Activated T-helper 2 cell treated with anti-CD3 and anti-CD28 coated beads, Interferon-gamma antibody, Interleukin-2, Interleukin-4, amounts not matched to agents 10 μg/mL and 5 μg/mL and 100 μg/mL, durations not matched to agents 14 hours and 24 hours and 36 hours (primary cell): ENCODE measurements around the gene MATCAP1. TPM values are rescaled to one million over a fixed set of nuclear protein-coding genes. Genes with fewer than 3 reads are reported as not detected.
A peak's percentile ranks its signal among the peaks of the same experiment; 100 is the strongest.

Experiments used
- DNase-seq: peaks from one replicate; pipeline ENCODE4 v3.0.0; 2021; ENCODE audit warnings: low spot score
- H3K27ac Mint-ChIP-seq: one replicate; pipeline ENCODE4 v1.8.0; 2021; ENCODE audit warnings: mixed read lengths
- H3K27me3 Mint-ChIP-seq: one replicate; pipeline ENCODE4 v1.8.0; 2021; ENCODE audit warnings: low read depth, mixed read lengths
- H3K36me3 Mint-ChIP-seq: one replicate; pipeline ENCODE4 v1.8.0; 2021; ENCODE audit warnings: low read depth, mixed read lengths
- H3K4me1 Mint-ChIP-seq: one replicate; pipeline ENCODE4 v1.8.0; 2021; ENCODE audit warnings: low read depth, mixed read lengths
- H3K4me3 Mint-ChIP-seq: one replicate; pipeline ENCODE4 v1.8.0; 2021; ENCODE audit warnings: low read depth, mild to moderate bottlenecking, moderate library complexity, mixed read lengths
- H3K9me3 Mint-ChIP-seq: one replicate; pipeline ENCODE4 v1.8.0; 2021; ENCODE audit warnings: mixed read lengths
- intact Hi-C: fragments of 100-400 bp; cut with micrococcal nuclease; formaldehyde crosslinking; loops from one replicate; pipeline ENCODE4 v1.15.1; 2023
- total RNA-seq: library from RNA; stranded (reverse); gene quantifications from 2 replicates; pipeline ENCODE4 v1.2.3, GENCODE V29; 2022

Gene MATCAP1
- 57.1 and 59.5 TPM in 2 replicates for total RNA-seq

DNA sequence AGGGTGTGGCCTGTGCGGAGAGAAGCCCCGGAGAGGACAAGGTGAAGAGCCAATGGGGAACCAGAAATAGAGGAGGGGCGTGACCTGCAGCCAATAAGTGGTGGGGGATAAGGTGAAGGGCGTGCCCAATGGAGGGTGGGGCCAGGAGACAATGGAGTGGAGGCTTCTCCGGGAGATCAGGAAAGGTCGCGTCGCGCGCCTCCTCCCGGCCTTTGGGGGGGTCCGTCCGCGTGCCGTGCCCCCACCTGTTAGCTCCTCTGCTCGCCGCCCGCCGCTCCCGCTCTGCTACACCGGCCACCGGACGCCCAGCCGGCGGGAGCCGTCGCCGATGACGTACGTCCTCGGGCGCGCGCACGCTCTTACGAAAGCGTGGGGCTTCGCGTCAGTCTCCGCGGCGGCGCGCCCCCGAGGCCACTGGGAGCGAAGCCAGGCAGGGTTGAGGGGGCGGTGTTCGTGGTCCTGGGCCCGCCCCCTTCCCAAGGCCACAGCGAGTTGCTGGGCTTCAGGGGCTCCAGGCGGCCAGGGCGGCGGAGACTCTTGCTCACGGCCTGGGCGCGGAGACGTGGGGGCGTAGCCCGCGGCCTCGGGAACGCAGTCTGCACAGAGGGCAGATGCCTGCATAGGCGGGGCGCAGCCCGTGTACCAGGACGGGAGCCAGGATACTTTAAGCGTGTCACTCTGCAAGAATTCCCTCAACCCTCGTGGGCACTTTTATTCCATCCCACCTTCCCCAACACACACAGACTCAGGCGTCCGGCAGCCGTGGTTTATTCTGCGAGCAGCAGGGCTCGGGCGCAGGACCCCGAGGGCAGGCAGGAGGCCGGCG lies at the start of gene MATCAP1:
TSS of gene MATCAP1 (minus strand) at position 337 of the 826 bp plus-strand sequence. CDS start 3,353 bp downstream, outside the sequence.
- Mint-ChIP-seq H3K36me3 (peaks cover 2% of the 10 kb centered on the region), H3K4me1 (peaks cover 12% of the 10 kb centered on the region), H3K27me3 (peaks cover 7% of the 10 kb centered on the region), H3K9me3 (no peaks in the 10 kb centered on the region), H3K27ac (no peak within 1 kb of the TSS), H3K4me3 (peak within 1 kb of the TSS; percentile 70)
- peak; percentile 95 for DNase-seq
- intact Hi-C loops, result loop anchor here (2.0 to 10.0 kb wide), 7 partner anchors 13 to 237 kb away; partner anchors contain the start of genes FHOD1, NOL3, SLC9A5 and TMEM208

DNA sequence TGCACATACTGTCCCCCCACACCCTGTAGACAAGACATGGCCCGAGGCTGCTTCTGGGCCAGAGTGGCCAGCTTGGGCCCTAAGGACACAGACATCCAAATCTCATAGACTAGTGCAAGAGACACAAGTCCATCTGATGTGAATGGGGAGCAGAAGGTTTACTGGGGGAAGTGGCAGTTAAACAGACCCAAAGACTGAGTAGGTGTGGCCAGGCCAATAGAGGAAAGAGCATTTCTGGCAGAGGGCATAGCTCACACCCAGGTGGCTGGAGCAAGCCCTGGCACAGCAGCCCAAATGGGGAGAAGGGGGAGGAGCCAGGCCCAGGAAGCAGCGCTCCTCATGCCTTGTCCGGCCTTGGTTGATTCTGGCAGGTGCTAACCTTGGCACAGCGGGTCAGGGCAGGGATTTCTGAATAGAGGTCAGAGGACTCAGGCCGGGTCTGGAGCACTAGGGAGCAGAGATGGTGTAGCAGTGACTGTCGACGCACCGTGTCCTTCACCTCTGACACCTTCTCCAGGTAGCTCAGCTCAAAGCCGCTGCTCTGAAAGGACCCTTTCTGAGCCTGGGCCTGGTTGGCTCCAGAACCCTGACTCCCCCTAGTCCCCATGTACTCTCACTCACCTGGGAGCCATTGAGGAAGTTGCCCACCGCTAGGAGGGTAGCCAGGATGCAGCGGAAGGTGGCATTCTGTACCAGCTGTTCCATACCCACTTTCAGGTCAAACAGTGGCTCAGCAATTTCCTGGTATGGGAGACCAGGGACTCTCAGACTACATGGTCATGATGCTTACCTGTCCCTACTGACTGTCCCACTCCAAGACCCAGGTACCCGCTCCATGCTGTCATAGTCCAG lies 47.3 kb upstream of the MATCAP1 start:
- DNase-seq, result no peak
- no peak overlapping the region for H3K27ac Mint-ChIP-seq
- H3K4me1 Mint-ChIP-seq, result peaks cover 18% of the 10 kb centered on the region
- H3K4me3 Mint-ChIP-seq, result no peak overlapping the region
- peaks cover 74% of the 10 kb centered on the region for H3K36me3 Mint-ChIP-seq
- H3K9me3 Mint-ChIP-seq, result no peaks in the 10 kb centered on the region
- intact Hi-C loops, result no loop called here
- no peaks in the 10 kb centered on the region for H3K27me3 Mint-ChIP-seq

DNA sequence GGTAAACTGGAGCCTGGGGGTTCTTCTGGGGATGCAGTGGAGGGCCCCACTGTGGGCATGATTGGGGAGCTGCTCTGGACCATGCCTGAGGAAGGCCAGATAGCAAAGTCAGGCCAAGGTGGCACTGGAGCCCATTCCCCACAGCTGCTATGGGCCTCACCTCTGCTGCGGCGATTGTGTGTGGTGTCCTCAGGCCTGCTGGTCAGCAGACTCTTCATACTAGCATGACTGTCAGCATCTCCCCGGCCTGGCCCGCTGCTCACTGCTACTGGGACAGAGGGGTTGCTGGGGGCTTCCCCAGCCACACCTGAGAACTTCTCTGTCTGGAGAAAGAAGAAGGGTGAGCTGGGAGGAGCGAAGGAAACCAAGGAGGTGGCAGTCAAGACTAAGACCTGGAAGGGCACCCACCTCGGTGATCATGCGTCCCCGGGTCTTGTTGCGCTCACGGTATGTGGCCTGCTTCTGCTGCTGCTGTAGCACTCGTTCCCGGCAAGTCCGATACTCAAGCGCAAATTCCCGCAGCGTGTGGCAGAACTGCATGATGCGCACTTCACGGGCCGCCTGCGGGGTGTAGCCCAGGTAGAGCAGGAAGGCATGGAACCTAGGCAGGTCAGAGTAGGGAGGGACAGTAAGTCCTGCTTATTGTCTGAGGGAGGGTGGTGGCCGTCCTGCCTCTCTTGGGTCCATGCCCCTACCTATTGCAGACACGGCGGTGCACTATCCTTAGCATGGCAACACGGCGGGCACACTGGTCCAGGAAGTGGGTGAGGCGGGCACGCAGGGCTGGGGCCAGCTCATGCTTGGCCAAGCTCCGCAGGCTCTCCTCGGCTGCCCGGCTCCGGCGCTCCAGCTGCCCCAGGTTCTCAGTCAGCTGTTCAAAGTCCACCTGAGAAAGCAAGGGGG lies 46.4 kb upstream of the MATCAP1 start:
- no peaks in the 10 kb centered on the region for H3K9me3 Mint-ChIP-seq
- H3K27ac Mint-ChIP-seq, result no peak overlapping the region
- peaks cover 25% of the 10 kb centered on the region for H3K4me1 Mint-ChIP-seq
- peaks cover 67% of the 10 kb centered on the region for H3K36me3 Mint-ChIP-seq
- no peak for DNase-seq
- no peaks in the 10 kb centered on the region for H3K27me3 Mint-ChIP-seq
- H3K4me3 Mint-ChIP-seq, result no peak overlapping the region
- intact Hi-C loops, result loop anchor here (5.0 kb wide), 1 partner anchor 48 kb away; the partner anchor contains the start of gene MATCAP1

DNA sequence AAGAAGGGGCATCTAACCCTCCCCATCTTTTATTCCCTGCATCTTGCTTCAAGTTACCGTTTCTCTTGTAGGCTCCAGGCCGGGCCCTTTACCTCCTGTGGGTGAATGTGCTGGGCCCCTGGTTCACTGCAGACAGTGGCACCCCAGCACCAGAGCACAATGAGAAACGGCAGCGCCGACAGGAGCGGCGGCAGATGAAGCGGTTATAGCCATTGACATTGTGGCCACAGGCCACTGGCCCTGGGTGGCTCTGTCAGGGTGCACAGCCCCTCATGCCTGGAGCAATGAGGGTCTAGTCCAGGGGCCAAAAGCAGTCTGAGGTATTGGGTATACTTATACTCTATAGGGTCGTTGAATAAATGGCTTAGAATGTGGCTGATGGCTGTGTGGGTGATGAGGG lies 45.1 kb upstream of the MATCAP1 start:
- peaks cover 36% of the 10 kb centered on the region for H3K4me1 Mint-ChIP-seq
- H3K27me3 Mint-ChIP-seq, result no peaks in the 10 kb centered on the region
- H3K27ac Mint-ChIP-seq, result no peak overlapping the region
- intact Hi-C loops, result loop anchor here (5.0 kb wide), 1 partner anchor 47 kb away; the partner anchor contains the start of gene MATCAP1
- no peaks in the 10 kb centered on the region for H3K9me3 Mint-ChIP-seq
- DNase-seq, result no peak
- peaks cover 58% of the 10 kb centered on the region for H3K36me3 Mint-ChIP-seq
- peak overlapping the region; percentile 98 for H3K4me3 Mint-ChIP-seq

DNA sequence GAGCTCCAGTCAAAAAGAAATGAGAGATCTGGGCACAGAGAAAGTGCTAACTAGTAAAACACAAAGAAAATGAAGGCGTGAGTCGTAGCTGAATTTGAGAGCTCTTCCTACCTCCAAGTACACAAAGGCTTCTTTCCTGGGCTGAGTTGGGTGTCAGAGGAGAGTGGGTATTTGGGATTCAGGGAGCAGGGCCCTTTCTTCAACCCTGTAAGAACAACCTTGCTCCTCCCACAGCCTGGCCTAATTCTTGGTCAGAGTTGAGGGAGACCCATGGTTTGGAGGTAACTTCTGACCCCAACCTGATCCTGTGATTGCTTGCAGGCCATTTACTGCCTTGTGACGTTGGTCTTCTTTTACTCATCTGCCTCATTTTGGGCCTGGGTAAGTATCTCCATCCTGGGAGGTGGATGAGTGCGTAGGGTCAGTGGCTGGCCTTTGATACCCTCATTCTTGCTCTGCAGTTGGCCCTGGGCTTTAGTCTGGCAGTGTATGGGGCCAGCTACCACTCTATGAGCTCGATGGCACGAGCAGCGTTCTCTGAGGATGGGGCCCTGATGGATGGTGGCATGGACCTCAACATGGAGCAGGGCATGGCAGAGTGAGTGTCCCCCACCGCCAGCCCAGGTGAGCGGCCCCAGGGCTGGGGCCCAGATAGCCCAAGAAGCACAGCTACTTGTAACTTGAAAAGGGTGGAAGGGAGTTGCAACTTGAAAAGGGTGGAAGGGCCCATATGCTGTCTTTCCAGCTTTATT lies 44.4 kb upstream of the MATCAP1 start:
- no peak for DNase-seq
- no peaks in the 10 kb centered on the region for H3K27me3 Mint-ChIP-seq
- intact Hi-C loops, result loop anchor here (5.0 kb wide), 1 partner anchor 46 kb away; the partner anchor contains the start of gene MATCAP1
- peak overlapping the region; percentile 93 for H3K27ac Mint-ChIP-seq
- H3K4me1 Mint-ChIP-seq, result peaks cover 40% of the 10 kb centered on the region
- H3K9me3 Mint-ChIP-seq, result no peaks in the 10 kb centered on the region
- H3K36me3 Mint-ChIP-seq, result peaks cover 53% of the 10 kb centered on the region
- peak overlapping the region; percentile 98 for H3K4me3 Mint-ChIP-seq

DNA sequence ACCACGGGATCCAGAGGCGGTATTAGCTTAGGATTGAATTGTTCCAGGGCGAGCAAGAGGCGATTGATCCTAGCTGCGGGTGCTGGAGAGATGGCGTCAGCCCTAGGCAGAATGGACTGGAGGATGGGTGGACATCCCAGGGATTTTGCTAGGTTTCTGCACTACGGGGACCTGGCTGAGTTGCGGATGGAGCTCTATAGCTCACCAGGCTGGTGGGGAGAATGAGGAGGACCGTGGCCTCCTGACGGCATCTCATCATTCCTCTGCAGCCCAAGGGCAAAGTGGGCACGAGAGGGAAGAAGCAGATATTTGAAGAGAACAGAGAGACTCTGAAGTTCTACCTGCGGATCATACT lies 43.8 kb upstream of the MATCAP1 start:
- H3K4me3 Mint-ChIP-seq, result peak overlapping the region; percentile 98
- H3K36me3 Mint-ChIP-seq, result peaks cover 49% of the 10 kb centered on the region
- no peak for DNase-seq
- no peaks in the 10 kb centered on the region for H3K9me3 Mint-ChIP-seq
- peaks cover 40% of the 10 kb centered on the region for H3K4me1 Mint-ChIP-seq
- peak overlapping the region; percentile 93 for H3K27ac Mint-ChIP-seq
- intact Hi-C loops, result loop anchor here (1.0 to 5.0 kb wide), 3 partner anchors 17 to 67 kb away; partner anchors contain the start of gene MATCAP1
- H3K27me3 Mint-ChIP-seq, result no peaks in the 10 kb centered on the region

DNA sequence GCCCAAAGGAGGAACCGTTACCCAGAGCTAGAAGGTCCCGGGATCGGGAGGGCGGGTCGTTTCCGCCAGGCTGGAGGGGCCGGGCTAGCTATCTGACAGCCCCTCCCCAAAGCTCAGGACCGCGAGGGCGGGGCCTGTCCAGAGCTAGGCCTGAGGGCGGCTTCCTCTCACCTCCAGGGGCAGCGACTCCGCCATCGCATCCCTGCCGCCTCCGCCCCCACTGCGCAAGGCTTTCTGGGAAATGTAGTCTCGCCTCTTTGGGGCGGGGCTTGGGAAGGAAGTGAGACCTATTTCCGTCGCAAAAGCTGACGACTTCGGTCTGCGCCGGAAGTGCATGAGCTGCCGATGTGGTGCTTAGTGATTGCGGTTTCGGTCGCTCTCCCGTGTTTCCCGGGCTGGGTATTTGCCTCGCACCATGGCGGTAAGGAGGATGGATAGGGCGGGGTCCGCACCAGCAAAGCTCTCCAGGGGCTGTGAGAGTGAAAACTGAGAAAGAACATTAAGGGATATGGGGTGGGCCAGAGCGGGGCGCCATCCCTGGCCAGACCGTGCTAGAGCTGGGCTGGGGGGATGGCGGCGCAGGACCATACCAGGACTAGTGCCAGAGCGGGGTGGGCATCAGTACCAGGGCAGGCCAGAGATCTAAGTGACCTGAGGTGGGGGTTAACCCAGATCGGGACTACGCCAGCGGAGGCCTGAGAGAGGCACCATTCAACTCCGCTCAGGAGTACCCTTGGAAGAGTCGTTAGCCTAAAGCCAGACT lies 43.2 kb upstream of the MATCAP1 start, which contains the start of gene TMEM208:
TSS of gene TMEM208 (plus strand) at position 327 of the 763 bp plus-strand sequence. CDS start at position 416, 89 bp downstream.
- Mint-ChIP-seq H3K4me1 (peaks cover 40% of the 10 kb centered on the region), H3K36me3 (peaks cover 43% of the 10 kb centered on the region), H3K27ac (peak within 1 kb of the TSS; percentile 93), H3K27me3 (no peaks in the 10 kb centered on the region), H3K4me3 (peak within 1 kb of the TSS; percentile 98), H3K9me3 (no peaks in the 10 kb centered on the region)
- intact Hi-C loops, result loop anchor here (1.0 to 5.0 kb wide), 3 partner anchors 17 to 66 kb away; partner anchors contain the start of gene MATCAP1
- DNase-seq, result peak; percentile 99

DNA sequence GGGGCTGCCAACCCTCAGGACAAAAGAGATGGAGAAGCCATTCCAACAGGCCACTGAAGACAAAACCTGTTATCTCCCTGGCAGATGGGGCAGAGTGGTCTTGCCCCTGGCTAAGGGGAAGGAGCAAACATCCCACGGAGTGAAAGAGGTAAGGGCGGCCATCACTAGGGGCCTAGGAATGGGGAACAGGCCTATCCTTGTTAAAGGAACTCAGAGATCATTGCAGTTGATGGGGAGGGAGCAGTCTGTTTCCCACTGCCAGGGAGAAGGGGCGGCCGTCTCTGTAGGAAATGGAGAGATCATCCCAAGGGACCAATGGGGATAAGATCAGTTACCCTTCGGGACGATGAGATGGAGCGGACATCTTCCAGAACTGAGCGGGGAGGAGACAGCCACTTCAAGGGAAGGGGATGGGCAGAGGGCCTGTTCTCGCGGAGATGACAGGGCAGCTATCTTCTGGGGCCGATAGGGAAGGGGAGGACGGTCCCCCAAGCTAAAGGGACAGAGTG lies 42.6 kb upstream of the MATCAP1 start:
- Mint-ChIP-seq H3K36me3 (peaks cover 37% of the 10 kb centered on the region), H3K4me1 (peaks cover 40% of the 10 kb centered on the region), H3K27me3 (no peaks in the 10 kb centered on the region), H3K27ac (peak overlapping the region; percentile 93), H3K9me3 (no peaks in the 10 kb centered on the region), H3K4me3 (peak overlapping the region; percentile 98)
- intact Hi-C loops, result loop anchor here (2.0 to 5.0 kb wide), 2 partner anchors 44 to 66 kb away; partner anchors contain the start of gene MATCAP1
- DNase-seq, result no peak

DNA sequence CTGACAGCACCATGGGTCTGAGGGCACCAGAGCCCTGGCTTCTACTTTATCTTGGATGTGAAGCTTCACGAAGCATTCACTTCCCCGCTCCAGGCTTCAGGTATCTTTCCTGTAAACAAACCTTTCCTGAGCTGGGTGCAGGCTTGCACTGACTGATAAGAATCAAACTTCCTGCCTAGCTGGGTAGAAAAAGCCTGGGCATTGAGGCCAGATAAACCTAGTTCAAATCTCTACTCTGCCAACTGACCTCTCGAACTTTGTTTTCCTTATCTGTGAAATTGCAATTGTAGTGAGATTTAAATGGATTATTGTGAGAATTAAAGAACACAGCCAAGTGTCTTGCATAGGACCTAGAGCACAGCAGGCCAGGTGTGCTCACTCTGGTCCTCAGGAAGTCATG lies 40.2 kb upstream of the MATCAP1 start:
- Mint-ChIP-seq H3K4me3 (no peak overlapping the region), H3K27me3 (no peaks in the 10 kb centered on the region), H3K36me3 (peaks cover 16% of the 10 kb centered on the region), H3K4me1 (peaks cover 40% of the 10 kb centered on the region), H3K9me3 (no peaks in the 10 kb centered on the region), H3K27ac (no peak overlapping the region)
- intact Hi-C loops, result no loop called here
- DNase-seq, result no peak

DNA sequence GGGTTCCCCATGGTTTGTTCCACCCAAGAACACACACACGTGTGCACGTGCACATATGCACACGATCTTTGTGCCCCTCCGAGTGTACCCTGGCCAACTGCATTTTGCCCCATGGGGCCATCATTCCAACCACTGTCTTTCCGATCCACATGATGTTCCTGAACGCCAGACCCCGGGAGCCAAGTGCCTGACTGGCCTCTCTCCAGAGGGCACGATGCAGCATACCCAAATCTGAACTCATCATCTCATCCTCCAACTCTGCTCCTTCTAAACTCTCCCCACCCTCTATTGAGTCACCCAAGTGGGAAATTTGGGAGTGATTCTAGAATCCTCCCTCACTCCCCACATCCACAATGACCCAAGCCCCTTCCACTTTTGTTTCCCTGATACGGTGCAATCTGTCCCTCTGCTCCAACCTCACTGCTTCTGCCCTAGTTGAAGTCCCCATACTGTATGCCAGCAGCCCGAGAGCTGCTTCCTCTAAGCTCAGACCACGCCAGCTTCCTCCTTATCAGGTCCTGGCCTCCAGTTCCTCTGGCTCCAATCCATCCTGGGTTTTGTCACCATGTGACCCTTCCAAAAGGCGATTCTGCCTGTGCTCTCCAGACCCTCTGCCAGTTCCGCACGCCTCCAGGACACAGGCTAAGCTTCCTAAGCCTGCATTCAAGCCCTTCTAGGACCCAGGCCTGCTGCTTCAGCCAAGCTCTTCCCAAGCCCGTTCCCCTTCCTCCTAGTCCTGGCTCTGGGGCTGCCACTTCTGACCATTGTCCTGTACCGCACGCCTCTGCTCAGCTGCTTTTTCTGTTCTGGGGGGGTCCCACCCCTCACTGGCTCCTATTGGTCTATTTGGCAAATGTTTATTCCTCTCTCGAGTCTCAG lies 33.1 kb upstream of the MATCAP1 start:
- no peaks in the 10 kb centered on the region for H3K27me3 Mint-ChIP-seq
- H3K4me1 Mint-ChIP-seq, result no peaks in the 10 kb centered on the region
- intact Hi-C loops, result no loop called here
- no peak overlapping the region for H3K27ac Mint-ChIP-seq
- H3K9me3 Mint-ChIP-seq, result no peaks in the 10 kb centered on the region
- DNase-seq, result no peak
- H3K4me3 Mint-ChIP-seq, result no peak overlapping the region
- no peaks in the 10 kb centered on the region for H3K36me3 Mint-ChIP-seq
